Heart left ventricle (tissue), 16 donors: ENCODE results near the gene CD74. TPM values are rescaled to one million over a fixed set of nuclear protein-coding genes. Genes with fewer than 3 reads are reported as not detected.
A peak's percentile ranks its signal among the peaks of the same experiment; 100 is the strongest.
"Not testable (repeated sequence)": the region's sequence is repeated elsewhere in the genome, so short reads cannot be mapped to it uniquely, and the experiment has no call there.

Source experiments
- ATAC-seq, 4 donors: fragments of 200-7000 bp; cut with Tn5 transposase; one replicate each; pipeline ENCODE4 v1.9.1; 2020 to 2022; ENCODE audit warnings: moderate library complexity in 4 of 4, mild to moderate bottlenecking in 3 of 4, moderate number of reproducible peaks in 1 of 4
- DNase-seq, 5 donors: peaks; one replicate each; pipeline ENCODE4 v3.0.0-alpha.2; 2020
- H3K27ac ChIP-seq, 12 donors: fragments of 200-600 bp; sonication (generic) in 4 of 12; one replicate each; pipeline versions ENCODE4 v1.5.0 to v1.8.0; 2016 to 2022; ENCODE audit warnings: mild to moderate bottlenecking in 2 of 12
- H3K27me3 ChIP-seq, 9 donors: fragments of 200-600 bp; sonication (generic) in 2 of 9; one replicate each; pipeline versions ENCODE4 v1.5.1 to v1.8.0; 2016 to 2022; ENCODE audit warnings: mild to moderate bottlenecking in 3 of 9
- H3K36me3 ChIP-seq, 9 donors: fragments of 200-600 bp; sonication (generic) in 2 of 9; one replicate each; pipeline versions ENCODE4 v1.5.0 to v1.8.0; 2018 to 2022; ENCODE audit warnings: mild to moderate bottlenecking in 2 of 9
- H3K4me1 ChIP-seq, 12 donors: fragments of 200-600 bp; sonication (generic) in 4 of 12; one replicate each; pipeline versions ENCODE4 v1.5.0 to v1.8.0; 2016 to 2022; ENCODE audit warnings: mild to moderate bottlenecking in 3 of 12
- H3K4me3 ChIP-seq, 12 donors: fragments of 200-600 bp; sonication (generic) in 4 of 12; one replicate each; pipeline versions ENCODE4 v1.5.0 to v1.8.0; 2017 to 2022; ENCODE audit warnings: mild to moderate bottlenecking in 9 of 12, moderate library complexity in 4 of 12
- H3K9me3 ChIP-seq, 12 donors: fragments of 200-600 bp; sonication (generic) in 4 of 12; one replicate each; pipeline versions ENCODE4 v1.5.0 to v1.8.0; 2016 to 2022; ENCODE audit warnings: mild to moderate bottlenecking in 1 of 12
- POLR2A ChIP-seq, 2 donors: fragments of 450-650 bp; IDR thresholded peaks; one replicate each; pipeline ENCODE4 v1.6.1; 2017; ENCODE audit warnings: antibody characterized with exemption in 2 of 2, mild to moderate bottlenecking in 2 of 2, moderate library complexity in 2 of 2
- WGBS, 4 donors: extraction: QIAGEN DNeasy Blood & Tissue Kit in 2 of 4; methylation state at CpG; one replicate each; pipeline versions ENCODE4 v1.1.5 to v1.1.7; 2013 to 2018; 5-methylcytosine and 5-hydroxymethylcytosine counted together
- intact Hi-C, 10 donors: fragments of 100-400 bp; cut with DNase I; formaldehyde crosslinking; loops; one replicate each; pipeline versions ENCODE4 v1.11.1 to v1.14.2; 2022
- polyA plus RNA-seq, 2 donors: library from polyadenylated mRNA; stranded (reverse); fragments of 200-250 nt; gene quantifications; one replicate each; pipeline ENCODE4 v1.2.3, GENCODE V29; 2013
- total RNA-seq, 9 donors: library from RNA; depleted of rRNA in 2 of 9; stranded (reverse); fragments of >200 nt in 2 of 9; fragmentation: NEBNext Ultra II Directional in 3 of 9; extraction: Animal tissue kit (Norgen Biotek cat#: 25700) in 3 of 9; gene quantifications; one replicate each; pipeline versions ENCODE4 v1.1.0 to v1.2.4, GENCODE V29; 2016 to 2023
- TF ChIP-seq, protein P1 (sequence below), 12 donors: fragments of 200-600 bp; sonication (generic) in 4 of 12; IDR thresholded peaks; one replicate each; pipeline versions ENCODE4 v1.5.0 to v1.8.0; 2018 to 2022; ENCODE audit warnings: antibody characterized with exemption in 12 of 12, mild to moderate bottlenecking in 5 of 12
- donor health status: ischemic (EF 13 %, LVEDD 7.1; RV severe dilation, severe dysfunction).
- donor health status: healthy with polysubstance abuse.
- donor health status: DM: no; HTN: yes; CAD: no.
- donor health status: DM: no; HTN: no; CAD: no.
- donor health status: ischemic (EF 25% LVEDD 6.9; RV normal size, moderate dysfunction).
- donor health status: ischemic (EF 25% LVEDD 5.7; RV mildly dilated, moderate dysfunction).
- donor health status: healthy.
- donor health status: DM: yes; HTN: yes; CAD: no.
- donor health status: ischemic (EF 35%, LVEDD 5.7; RV mildly dilated, moderate dysfunction).
- donor health status: nonischemic (EF 11% LVEDD 7.7; RV severe dilation, severe dysfunction).
- donor health status: DM: yes; HTN: yes; CAD: no.
- donor health status: PGD.
- donor health status: ischemic (EF 29% LVEDD 5.4; RV normal size, mild dysfunction).
- donor health status: nonischemic (EF 23%, LVEDD 6.1; RV moderate dilation, normal function).

CD74 gene
- total and polyA plus RNA-seq, 11 donors, result 139 to 2,756 (median 290) TPM

DNA sequence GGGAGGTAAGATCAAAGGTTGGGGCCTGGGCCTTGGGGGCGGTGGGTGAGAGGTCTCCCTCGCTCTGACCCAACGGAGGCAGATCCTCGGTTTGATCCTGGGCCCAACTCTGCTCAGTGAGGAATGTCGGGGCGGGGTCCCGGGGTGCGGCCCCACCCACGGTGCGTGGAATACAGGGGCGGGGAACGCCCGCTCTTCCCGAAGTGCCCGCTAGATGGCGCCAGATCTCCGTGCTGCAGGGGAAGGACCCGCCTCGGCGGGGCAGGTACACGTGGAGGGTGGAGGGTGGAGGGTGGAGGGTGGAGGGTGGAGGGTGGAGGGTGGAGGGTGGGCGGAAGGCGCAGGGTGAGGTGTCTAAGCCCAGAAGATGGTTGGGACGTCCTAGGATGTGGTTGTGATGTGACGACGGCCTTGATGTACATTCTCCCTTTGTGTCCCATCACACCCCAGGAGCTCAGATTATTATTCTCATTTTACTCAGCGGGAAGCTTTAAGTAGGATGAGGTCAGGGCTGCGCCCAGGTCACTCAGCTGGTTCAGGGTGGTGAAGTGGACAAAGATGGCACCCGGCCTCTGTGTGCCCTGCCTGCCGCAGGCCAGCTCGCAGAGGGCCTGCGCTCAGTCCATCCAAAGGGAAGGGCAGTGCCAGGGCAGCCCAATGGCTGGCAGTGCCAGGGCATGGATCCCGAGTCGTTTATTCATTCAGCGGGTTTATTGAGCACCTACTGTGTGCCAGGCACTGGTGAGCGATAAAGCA, 46.3 kb upstream of the CD74 start:
- peak overlapping the region in 2 of 12 donors; percentile 2 to 53 for H3K27ac ChIP-seq
- H3K4me3 ChIP-seq, result peak overlapping the region in 8 of 12 donors; percentile 15 to 46 (median 36)
- no peaks in the 10 kb centered on the region for H3K36me3 ChIP-seq
- 14 to 30% (median 21%) methylated on average over 26 to 36 of the region's 36 CpGs for WGBS, 4 donors
- intact Hi-C loops, result loop anchor here (1.0 to 10.0 kb wide), 14 partner anchors 62 to 393 kb away; partner anchors contain the start of gene IRGM (in 3 of the 10)
- peaks cover 0 to 14% (median 4%) of the 10 kb centered on the region in 12 donors for H3K4me1 ChIP-seq
- TF ChIP-seq, protein P1, sequence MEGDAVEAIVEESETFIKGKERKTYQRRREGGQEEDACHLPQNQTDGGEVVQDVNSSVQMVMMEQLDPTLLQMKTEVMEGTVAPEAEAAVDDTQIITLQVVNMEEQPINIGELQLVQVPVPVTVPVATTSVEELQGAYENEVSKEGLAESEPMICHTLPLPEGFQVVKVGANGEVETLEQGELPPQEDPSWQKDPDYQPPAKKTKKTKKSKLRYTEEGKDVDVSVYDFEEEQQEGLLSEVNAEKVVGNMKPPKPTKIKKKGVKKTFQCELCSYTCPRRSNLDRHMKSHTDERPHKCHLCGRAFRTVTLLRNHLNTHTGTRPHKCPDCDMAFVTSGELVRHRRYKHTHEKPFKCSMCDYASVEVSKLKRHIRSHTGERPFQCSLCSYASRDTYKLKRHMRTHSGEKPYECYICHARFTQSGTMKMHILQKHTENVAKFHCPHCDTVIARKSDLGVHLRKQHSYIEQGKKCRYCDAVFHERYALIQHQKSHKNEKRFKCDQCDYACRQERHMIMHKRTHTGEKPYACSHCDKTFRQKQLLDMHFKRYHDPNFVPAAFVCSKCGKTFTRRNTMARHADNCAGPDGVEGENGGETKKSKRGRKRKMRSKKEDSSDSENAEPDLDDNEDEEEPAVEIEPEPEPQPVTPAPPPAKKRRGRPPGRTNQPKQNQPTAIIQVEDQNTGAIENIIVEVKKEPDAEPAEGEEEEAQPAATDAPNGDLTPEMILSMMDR (IDR thresholded peaks at IDR 0.05), result peak; percentile 68 to 97 (median 82)
- no peak for TF ChIP-seq POLR2A (IDR thresholded peaks at IDR 0.05)
- H3K9me3 ChIP-seq, result no peaks in the 10 kb centered on the region
- H3K27me3 ChIP-seq, result no peaks in the 10 kb centered on the region
- ATAC-seq (peak; percentile 86 to 96 (median 92)), DNase-seq (peak; percentile 75 to 90 (median 80))

DNA sequence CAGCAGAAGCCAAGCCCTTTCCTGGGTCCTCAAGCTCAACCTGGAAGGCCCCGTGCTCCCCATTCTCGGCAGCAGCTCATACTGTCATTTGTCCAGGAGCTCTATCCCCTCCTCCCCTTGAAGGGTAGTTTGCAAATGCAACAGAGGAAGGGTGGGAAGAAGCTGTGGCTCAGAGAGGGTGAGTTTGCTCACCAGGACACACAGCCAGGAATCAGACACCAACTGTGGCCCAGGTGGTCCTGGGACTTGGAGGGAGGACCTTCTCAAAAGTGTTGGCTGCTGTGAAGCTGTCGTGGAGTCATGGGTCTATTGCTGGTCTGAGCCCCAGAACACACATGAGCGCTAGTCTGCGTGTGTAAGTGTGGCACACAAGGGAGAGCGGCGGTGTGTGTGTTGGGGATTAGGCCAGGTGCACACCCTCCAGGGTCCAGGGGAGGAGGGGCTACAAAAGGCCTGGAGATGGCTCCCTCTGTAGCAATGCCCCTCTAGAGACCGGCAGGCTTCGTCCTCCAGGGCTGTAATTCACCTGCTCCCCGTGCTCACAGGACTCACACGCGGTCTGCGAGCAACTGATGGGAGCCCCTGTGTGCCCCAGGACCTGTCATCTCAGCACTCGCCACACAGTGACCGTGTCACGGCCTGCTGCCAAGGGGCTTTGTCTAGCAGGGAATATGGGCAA, 45.0 kb upstream of the CD74 start:
- Histone ChIP-seq H3K9me3 (no peaks in the 10 kb centered on the region), H3K27me3 (no peaks in the 10 kb centered on the region), H3K4me3 (no peak overlapping the region), H3K4me1 (peaks cover 0 to 24% (median 3%) of the 10 kb centered on the region in 12 donors), H3K36me3 (no peaks in the 10 kb centered on the region), H3K27ac (no peak overlapping the region)
- no peak for TF ChIP-seq POLR2A (IDR thresholded peaks at IDR 0.05)
- TF ChIP-seq, protein P1 (IDR thresholded peaks at IDR 0.05), result no peak
- DNase-seq, result no peak
- ATAC-seq, result no peak
- WGBS, 4 donors, result 85 to 93% (median 90%) methylated on average over 16 of the region's 16 CpGs
- intact Hi-C loops, result loop anchor here (2.0 to 10.0 kb wide), 12 partner anchors 63 to 395 kb away; partner anchors contain the start of gene IRGM (in 3 of the 10)

DNA sequence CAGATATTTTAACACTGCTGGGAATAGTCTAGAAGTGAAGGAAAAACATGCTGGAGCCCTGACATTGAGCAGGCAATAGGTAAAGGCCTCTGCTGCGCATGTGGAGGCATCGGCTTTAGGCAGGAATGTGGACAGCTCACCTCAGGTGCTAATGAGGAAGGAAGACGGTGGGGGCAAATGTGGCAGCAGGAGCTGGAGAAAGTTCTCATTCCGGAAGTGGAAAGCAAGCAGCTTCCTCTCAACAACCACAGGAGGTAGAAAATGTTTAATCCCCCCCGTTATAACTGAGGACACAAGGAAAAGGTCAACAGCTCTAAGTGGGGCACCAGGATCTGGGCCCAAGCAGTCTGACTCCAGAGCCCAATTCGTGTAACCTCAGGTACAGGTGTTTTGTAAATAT, 44.4 kb upstream of the CD74 start:
- no peak overlapping the region for H3K4me3 ChIP-seq
- intact Hi-C loops, result loop anchor here in 7 of 10 donors (2.0 to 10.0 kb wide), 8 partner anchors 65 to 395 kb away; partner anchors contain the start of gene IRGM (in 3 of the 7)
- H3K36me3 ChIP-seq, result no peaks in the 10 kb centered on the region
- no peaks in the 10 kb centered on the region for H3K27me3 ChIP-seq
- no peaks in the 10 kb centered on the region for H3K9me3 ChIP-seq
- H3K27ac ChIP-seq, result no peak overlapping the region
- 62 to 75% (median 68%) methylated on average over 6 of the region's 6 CpGs for WGBS, 4 donors
- TF ChIP-seq POLR2A (IDR thresholded peaks at IDR 0.05), result no peak
- H3K4me1 ChIP-seq, result peaks cover 0 to 24% (median 3%) of the 10 kb centered on the region in 12 donors
- ATAC-seq, result no peak
- no peak for DNase-seq

DNA sequence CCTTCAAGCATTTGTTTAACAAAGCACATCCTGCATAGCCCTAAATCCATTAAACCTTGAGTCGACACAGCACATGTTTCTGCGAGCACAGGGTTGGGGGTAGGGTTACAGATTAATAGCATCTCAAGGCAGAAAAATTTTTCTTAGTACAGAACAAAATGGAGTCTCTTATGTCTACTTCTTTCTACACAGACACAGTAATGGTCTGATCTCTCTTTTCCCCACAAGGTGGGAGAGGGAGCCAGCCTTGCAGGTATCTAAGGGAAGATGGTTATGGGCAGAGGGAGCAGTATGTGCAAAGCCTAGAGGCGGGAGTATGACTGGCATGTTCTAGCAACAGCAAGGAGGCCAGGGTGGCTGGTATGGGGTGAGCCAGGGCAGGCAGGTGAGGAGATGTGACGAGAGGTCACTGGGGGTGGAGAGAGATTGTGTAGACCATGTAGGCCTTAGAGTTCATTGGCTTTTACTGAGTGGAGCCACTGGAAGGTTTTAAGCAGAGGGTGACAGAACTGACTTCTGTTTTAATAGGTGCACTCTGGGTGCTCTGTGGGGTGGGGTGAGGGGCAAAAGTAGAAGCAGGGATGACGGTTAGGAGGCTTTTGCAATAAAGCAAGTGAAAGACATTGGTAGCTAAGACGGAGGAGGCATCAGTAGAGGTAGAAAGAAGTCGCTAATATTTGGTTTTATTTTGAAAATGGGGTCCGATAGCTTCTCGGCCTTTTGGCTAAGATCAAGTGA, 42.0 kb upstream of the CD74 start:
- no peaks in the 10 kb centered on the region for H3K27me3 ChIP-seq
- no peak for DNase-seq
- no peaks in the 10 kb centered on the region for H3K36me3 ChIP-seq
- intact Hi-C loops, result loop anchor here in 7 of 10 donors (5.0 to 10.0 kb wide), 8 partner anchors 33 to 398 kb away; partner anchors contain the start of gene IRGM (in 3 of the 7)
- peaks cover 0 to 27% (median 1%) of the 10 kb centered on the region in 12 donors for H3K4me1 ChIP-seq
- no peak for ATAC-seq
- WGBS, 4 donors, result 74 to 83% (median 80%) methylated on average over 9 of the region's 9 CpGs
- H3K4me3 ChIP-seq, result no peak overlapping the region
- H3K27ac ChIP-seq, result no peak overlapping the region
- TF ChIP-seq, protein P1 (IDR thresholded peaks at IDR 0.05), result no peak
- TF ChIP-seq POLR2A (IDR thresholded peaks at IDR 0.05), result no peak
- no peaks in the 10 kb centered on the region for H3K9me3 ChIP-seq

DNA sequence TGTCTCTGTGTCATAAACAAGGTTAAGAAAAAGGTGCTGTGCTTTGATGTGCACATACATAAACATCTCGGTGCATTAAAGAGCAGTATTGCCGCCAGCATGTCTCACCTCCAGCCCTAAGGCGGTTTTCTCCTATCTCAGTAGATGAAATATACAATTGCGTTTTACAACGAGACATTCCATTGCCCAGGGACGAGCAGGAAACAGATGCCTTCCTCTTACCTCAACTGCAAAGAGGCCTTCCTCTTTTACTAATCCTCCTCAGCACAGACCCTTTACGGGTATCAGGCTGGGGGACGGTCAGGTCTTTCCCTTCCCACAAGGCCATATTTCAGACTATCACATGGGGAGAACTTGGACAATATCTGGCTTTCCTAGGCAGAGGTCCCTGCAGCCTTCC, 41.3 kb upstream of the CD74 start:
- WGBS, 4 donors, result 51 to 59% (median 56%) methylated on average over 8 of the region's 8 CpGs
- DNase-seq, ATAC-seq, H3K9me3 ChIP-seq, H3K27me3 ChIP-seq, H3K4me3 ChIP-seq, H3K36me3 ChIP-seq, H3K27ac ChIP-seq: not testable (repeated sequence)
- intact Hi-C loops, result loop anchor here in 3 of 10 donors (5.0 to 10.0 kb wide), 3 partner anchors 33 to 391 kb away; partner anchors contain the start of gene IRGM (in 2 of the 3)
- peaks cover 0 to 21% (median 3%) of the 10 kb centered on the region in 12 donors for H3K4me1 ChIP-seq
